ENCODE measurements around the gene SCYL3.

DNA sequence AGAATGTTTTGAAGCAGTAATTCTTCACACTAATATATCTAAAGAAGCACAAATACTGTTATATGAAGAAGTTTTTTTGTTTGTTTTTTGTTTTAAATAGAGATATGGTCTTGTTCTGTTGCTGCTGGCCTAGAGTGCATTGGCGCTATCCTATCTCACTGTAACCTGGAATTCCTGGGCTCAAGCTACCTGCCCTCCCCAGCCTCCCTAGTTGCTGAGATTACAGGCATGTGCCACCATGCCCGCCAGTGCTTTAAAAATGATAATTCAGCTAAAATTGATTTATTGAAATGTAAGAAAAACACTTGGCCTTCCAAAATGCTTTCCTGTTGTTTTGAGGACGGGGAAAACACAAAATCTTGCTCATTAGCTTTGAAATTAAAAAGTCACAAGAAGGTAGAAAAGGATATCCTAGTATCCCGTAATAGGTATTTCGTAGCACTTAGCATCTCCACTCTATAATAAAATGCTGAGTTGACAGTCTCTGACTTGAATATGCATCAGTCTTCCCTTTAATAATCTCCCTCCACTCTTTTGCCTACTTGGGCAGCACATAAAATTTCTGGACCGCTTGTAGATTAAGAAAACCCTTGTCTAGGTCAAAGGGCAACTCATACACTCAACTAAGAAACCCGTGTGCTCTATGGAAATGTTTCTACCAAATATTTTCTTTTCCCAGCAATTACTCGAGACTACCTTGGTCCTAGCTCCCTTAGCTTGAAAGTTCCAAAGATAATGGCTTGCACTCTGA, 1.3 kb downstream of the SCYL3 start:
- TF ChIP-seq POLR2A (IDR thresholded peaks at IDR 0.05; ENCODE audit: low read length) (no peak), GATA1 (IDR thresholded peaks at IDR 0.05; ENCODE audit: low read depth, low read length) (no peak)
